Activated B cell treated with CpG ODN at 0.5 μM for 24 hours (primary cell): ENCODE results near the gene PCNX1. TPM values are rescaled to one million over a fixed set of nuclear protein-coding genes. Genes with fewer than 3 reads are reported as not detected.
A peak's percentile ranks its signal among the peaks of the same experiment; 100 is the strongest.

Source experiments
- ATAC-seq: fragments of 200-7000 bp; cut with Tn5 transposase; one replicate; pipeline ENCODE4 v1.10.0; 2021; ENCODE audit warnings: low read depth, mild to moderate bottlenecking, moderate library complexity
- CTCF ChIA-PET: fragments of 350-600 bp; sonication (Branson Sonifier 250); formaldehyde crosslinking; loops from one replicate; lab custom pipeline; 2021; ENCODE audit warnings: antibody characterized with exemption; lab: Charles Lee
- POLR2A ChIA-PET: fragments of 350-600 bp; sonication (Branson Sonifier 250); formaldehyde crosslinking; loops from one replicate; lab custom pipeline; 2021; ENCODE audit warnings: antibody characterized with exemption; lab: Charles Lee
- DNase-seq: peaks from one replicate; pipeline ENCODE4 v3.0.0; 2022
- H3K27ac Mint-ChIP-seq: one replicate; pipeline ENCODE4 v1.8.0; 2020; ENCODE audit warnings: mixed read lengths
- H3K27me3 Mint-ChIP-seq: one replicate; pipeline ENCODE4 v1.8.0; 2021; ENCODE audit warnings: mixed read lengths
- H3K36me3 Mint-ChIP-seq: one replicate; pipeline ENCODE4 v1.8.0; 2021; ENCODE audit warnings: low read depth, mixed read lengths
- H3K4me1 Mint-ChIP-seq: one replicate; pipeline ENCODE4 v1.8.0; 2021; ENCODE audit warnings: mixed read lengths
- H3K4me3 Mint-ChIP-seq: one replicate; pipeline ENCODE4 v1.8.0; 2020; ENCODE audit warnings: mild to moderate bottlenecking, mixed read lengths
- H3K9me3 Mint-ChIP-seq: one replicate; pipeline ENCODE4 v1.8.0; 2020; ENCODE audit warnings: mixed read lengths
- intact Hi-C: fragments of 100-400 bp; cut with micrococcal nuclease; formaldehyde crosslinking; loops from one replicate; pipeline ENCODE4 v1.15.1; 2024
- total RNA-seq: library from RNA; stranded (reverse); gene quantifications from 2 replicates; pipeline ENCODE4 v1.2.3, GENCODE V29; 2022
- TF ChIP-seq, protein P1 (sequence below): fragments of 200-600 bp; IDR thresholded peaks from one replicate; pipeline ENCODE4 v1.8.0; 2022; ENCODE audit warnings: antibody characterized with exemption, mild to moderate bottlenecking

PCNX1 gene
- total RNA-seq, 1 donor from 2014 or later = 64.7 TPM

- DNase-seq = no peak
- Mint-ChIP-seq H3K36me3 (peaks cover 73% of the 10 kb centered on the region), H3K27ac (no peak overlapping the region), H3K27me3 (no peaks in the 10 kb centered on the region), H3K9me3 (peaks cover 16% of the 10 kb centered on the region), H3K4me3 (no peak overlapping the region), H3K4me1 (no peaks in the 10 kb centered on the region)
- ATAC-seq = no peak
- POLR2A ChIA-PET = no interaction called here
- CTCF ChIA-PET = no interaction called here
- TF ChIP-seq, protein P1, sequence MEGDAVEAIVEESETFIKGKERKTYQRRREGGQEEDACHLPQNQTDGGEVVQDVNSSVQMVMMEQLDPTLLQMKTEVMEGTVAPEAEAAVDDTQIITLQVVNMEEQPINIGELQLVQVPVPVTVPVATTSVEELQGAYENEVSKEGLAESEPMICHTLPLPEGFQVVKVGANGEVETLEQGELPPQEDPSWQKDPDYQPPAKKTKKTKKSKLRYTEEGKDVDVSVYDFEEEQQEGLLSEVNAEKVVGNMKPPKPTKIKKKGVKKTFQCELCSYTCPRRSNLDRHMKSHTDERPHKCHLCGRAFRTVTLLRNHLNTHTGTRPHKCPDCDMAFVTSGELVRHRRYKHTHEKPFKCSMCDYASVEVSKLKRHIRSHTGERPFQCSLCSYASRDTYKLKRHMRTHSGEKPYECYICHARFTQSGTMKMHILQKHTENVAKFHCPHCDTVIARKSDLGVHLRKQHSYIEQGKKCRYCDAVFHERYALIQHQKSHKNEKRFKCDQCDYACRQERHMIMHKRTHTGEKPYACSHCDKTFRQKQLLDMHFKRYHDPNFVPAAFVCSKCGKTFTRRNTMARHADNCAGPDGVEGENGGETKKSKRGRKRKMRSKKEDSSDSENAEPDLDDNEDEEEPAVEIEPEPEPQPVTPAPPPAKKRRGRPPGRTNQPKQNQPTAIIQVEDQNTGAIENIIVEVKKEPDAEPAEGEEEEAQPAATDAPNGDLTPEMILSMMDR = no peak
- intact Hi-C loops = no loop called here
Measured at GRCh38 chr14:71036433-71036832, 129.2 kb downstream of the PCNX1 start.

DNA sequence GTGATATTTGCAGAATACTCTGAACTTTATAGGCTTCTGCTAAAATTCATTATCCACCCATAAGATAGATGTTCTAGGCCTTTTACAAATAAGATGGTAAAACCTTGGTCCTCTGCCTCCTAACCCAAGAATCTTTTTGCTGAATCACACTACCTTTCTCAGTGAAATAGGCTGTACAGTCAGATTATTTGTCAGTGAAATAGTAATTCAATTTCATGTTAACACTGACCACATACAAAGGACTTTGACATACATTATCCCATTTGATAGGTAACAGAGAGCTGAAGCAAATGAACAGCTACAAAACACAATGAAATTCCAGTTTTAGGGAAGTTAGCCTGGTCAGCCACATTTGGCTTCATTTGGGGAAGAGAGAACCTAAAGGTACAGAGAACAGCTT lies 141.1 kb downstream of the PCNX1 start:
- TF ChIP-seq, protein P1 = no peak
- Mint-ChIP-seq H3K36me3 (peaks cover 66% of the 10 kb centered on the region), H3K9me3 (peaks cover 5% of the 10 kb centered on the region), H3K27me3 (no peaks in the 10 kb centered on the region), H3K27ac (no peak overlapping the region), H3K4me3 (no peak overlapping the region), H3K4me1 (peaks cover 3% of the 10 kb centered on the region)
- intact Hi-C loops = no loop called here
- DNase-seq (no peak), ATAC-seq (no peak)
- ChIA-PET CTCF (interaction anchor here (1.4 kb wide), 1 partner anchor 704 kb away, joined by 5 read pairs; no protein-coding TSS in a partner anchor), POLR2A (no interaction called here)

- Mint-ChIP-seq H3K4me3 (no peak overlapping the region), H3K9me3 (no peaks in the 10 kb centered on the region), H3K27me3 (no peaks in the 10 kb centered on the region), H3K4me1 (peaks cover 3% of the 10 kb centered on the region), H3K27ac (no peak overlapping the region), H3K36me3 (peaks cover 61% of the 10 kb centered on the region)
- ChIA-PET CTCF (interaction anchor here (0.7 to 1.2 kb wide), 3 partner anchors 356 to 706 kb away, joined by 3 to 10 read pairs (median 8); no protein-coding TSS in a partner anchor), POLR2A (interaction anchor here (0.7 kb wide), 1 partner anchor 271 kb away, joined by 3 read pairs; no protein-coding TSS in a partner anchor)
- intact Hi-C loops = loop anchor here (1.0 kb wide), 1 partner anchor 704 kb away; no protein-coding TSS in a partner anchor
- DNase-seq (no peak), ATAC-seq (no peak)
- TF ChIP-seq, protein P1 = no peak
Measured at GRCh38 chr14:71049435-71050133, 142.3 kb downstream of the PCNX1 start.

- Mint-ChIP-seq H3K4me3 (no peak overlapping the region), H3K36me3 (peaks cover 58% of the 10 kb centered on the region), H3K9me3 (no peaks in the 10 kb centered on the region), H3K4me1 (peaks cover 2% of the 10 kb centered on the region), H3K27ac (no peak overlapping the region), H3K27me3 (no peaks in the 10 kb centered on the region)
- no peak for DNase-seq
- POLR2A ChIA-PET = interaction anchor here (0.7 kb wide), 1 partner anchor 271 kb away, joined by 3 read pairs; no protein-coding TSS in a partner anchor
- TF ChIP-seq, protein P1 = peak; percentile 8
- no peak for ATAC-seq
- intact Hi-C loops = loop anchor here (1.0 kb wide), 1 partner anchor 703 kb away; no protein-coding TSS in a partner anchor
- CTCF ChIA-PET = interaction anchor here (0.7 to 1.2 kb wide), 3 partner anchors 355 to 705 kb away, joined by 3 to 10 read pairs (median 8); no protein-coding TSS in a partner anchor
Measured at GRCh38 chr14:71050227-71050823, 143.1 kb downstream of the PCNX1 start.

GRCh38 chr14:71054706-71055105 lies 147.4 kb downstream of the PCNX1 start:
- Mint-ChIP-seq H3K36me3 (peaks cover 62% of the 10 kb centered on the region), H3K9me3 (no peaks in the 10 kb centered on the region), H3K4me1 (no peaks in the 10 kb centered on the region), H3K27me3 (no peaks in the 10 kb centered on the region), H3K4me3 (no peak overlapping the region), H3K27ac (no peak overlapping the region)
- CTCF ChIA-PET = interaction anchor here (1.0 kb wide), 1 partner anchor 626 kb away, joined by 3 read pairs; no protein-coding TSS in a partner anchor
- no peak for DNase-seq
- POLR2A ChIA-PET = no interaction called here
- intact Hi-C loops = no loop called here
- TF ChIP-seq, protein P1 = no peak
- ATAC-seq = no peak
